ENCODE data around the gene CRK.

The CRK gene

DNA sequence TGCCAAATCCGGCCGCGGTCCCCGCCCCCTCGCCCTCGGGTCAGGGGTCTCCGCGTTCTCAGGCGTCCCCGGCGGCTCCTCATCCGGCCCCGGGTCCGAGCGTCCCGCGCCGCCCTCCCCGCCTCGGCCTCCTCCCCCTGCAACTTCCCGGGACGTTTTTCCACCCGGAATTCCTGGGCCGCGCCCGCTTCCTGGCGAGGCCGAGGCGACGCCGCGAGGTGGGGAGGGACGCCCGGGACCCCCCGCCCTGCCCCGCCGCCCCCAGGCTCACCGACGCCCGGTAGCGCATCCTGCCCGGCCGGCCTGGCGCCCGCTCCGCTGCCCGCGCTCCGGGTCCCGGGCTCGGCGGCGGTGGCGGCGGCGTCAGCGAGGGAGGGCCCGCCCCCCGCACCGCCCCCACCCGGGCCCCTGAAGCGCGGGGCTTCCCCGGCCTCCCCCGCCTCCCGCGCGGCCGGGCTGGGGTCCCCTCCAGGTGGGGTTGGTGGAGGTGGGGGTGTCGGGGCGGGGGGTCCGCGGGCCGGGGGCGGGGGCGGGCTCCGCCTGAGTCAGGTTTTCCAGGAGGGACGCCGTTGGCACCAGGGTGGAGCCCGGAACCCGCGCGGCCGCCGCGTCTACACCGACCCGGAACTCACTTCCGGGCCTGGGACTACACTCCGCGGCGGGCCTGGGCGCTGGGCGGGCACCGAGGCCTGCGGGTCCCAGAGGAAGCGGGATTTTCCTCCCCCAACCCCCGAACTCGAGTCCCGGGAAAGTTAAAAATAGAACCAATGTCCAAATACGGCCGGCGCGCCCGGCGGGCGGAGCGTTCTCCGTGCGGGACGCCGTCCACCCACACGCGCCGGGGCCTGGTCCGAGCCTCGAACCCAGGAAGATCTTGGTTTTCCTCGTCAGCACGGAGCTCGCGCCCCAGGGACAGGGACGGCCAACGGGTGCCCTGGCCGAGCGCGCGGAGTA lies 29.7 kb upstream of the CRK start:
- DNase-seq: peak; percentile 71

DNA sequence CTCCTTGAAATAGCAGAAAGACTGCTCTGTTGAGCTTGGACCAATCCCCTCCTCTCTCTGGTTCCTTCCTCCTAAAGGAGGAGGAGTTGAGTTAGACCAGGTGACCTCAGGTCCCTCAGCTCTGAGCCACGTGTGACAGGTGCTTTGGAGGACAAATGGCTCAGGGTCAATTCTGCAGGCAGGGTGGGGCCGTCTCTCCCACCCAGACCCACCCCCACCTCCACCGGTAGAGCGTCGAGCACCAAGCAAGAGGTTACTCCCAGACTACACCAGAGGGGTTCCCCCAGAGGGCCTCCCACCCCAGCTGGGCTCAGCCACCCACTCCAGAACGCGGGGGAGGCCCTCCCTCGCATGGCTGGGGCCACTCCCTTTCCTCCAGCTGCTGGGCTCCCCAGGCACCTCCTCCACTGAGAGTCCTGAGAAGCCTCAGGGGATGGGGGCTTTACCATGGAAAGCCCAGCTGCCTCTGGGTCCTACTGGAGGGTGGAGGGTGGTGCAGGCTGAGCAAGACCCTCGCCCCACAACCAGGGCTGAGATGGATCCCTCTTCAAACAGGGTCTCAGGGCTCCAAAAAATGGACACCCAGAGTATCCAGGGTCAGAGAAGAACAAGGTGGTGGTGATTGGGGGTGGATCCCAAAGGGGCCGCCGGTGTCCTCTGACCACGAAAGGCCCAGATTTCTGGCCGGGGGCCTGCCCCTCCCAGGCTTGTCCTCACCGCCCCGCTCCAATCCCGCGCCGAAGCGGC lies 28.8 kb upstream of the CRK start:
- peak; percentile 33 for DNase-seq

DNA sequence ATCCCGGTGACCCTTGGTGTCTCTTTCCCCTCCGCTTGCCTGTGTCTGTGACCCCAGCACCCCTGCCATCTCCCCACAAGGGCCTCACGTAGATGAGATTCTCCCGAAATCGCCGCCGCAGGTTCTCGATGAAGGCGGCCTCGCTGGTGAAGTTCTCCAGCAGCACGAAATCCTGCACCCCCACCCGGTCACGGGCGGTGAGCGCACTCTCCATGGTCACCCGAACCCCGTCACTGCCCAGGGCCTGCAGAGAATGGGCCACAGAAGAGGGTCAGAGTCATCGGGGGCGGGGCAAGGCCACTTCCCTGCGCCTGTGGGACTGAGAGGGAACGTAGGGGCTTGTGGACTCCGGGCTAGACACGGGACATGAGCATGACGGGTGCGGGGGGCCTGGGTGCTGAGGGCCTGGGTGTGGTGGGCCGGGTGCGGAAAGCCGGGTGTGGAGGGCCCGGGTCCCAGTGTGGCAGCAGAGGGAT lies 28.1 kb upstream of the CRK start:
- DNase-seq: no peak

DNA sequence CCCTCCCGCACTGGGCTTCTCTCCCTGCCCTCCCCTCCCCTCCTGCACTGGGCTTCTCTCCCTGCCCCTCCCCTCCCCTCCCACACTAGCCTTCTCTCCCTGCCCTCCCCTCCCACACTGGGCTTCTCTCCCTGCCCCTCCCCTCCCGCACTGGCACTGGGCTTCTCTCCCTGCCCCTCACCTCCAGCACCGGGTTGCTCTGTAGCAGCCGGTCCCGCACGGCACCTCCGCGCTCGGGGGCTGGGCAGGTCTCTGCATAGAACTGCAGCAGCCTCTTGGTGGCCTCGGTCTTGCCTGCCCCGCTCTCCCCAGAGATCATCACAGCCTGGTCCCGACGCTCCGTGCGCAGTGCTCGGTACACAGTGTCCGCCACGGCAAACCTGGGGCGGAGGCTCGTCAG lies 26.6 kb upstream of the CRK start:
- no peak for DNase-seq

DNA sequence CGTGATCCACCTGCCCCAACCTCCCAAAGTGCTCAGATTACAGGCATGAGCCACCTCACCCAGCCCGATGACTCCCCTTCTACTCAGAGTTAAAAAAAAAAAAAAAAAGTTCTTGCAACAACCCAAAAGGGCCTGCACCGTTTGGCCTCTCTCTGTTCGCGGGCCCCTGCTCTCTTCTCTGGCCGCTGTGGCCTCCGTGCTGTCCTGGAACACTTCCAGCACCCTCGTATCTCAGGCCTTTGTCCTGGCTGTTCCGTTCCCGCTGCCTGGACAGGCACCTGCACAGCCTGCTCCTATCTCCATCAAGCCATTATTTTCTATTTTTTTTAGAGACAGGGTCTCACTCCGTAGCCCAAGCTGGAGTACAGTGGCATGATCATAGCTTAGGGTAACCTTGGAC lies 25.7 kb upstream of the CRK start:
- no peak for DNase-seq

DNA sequence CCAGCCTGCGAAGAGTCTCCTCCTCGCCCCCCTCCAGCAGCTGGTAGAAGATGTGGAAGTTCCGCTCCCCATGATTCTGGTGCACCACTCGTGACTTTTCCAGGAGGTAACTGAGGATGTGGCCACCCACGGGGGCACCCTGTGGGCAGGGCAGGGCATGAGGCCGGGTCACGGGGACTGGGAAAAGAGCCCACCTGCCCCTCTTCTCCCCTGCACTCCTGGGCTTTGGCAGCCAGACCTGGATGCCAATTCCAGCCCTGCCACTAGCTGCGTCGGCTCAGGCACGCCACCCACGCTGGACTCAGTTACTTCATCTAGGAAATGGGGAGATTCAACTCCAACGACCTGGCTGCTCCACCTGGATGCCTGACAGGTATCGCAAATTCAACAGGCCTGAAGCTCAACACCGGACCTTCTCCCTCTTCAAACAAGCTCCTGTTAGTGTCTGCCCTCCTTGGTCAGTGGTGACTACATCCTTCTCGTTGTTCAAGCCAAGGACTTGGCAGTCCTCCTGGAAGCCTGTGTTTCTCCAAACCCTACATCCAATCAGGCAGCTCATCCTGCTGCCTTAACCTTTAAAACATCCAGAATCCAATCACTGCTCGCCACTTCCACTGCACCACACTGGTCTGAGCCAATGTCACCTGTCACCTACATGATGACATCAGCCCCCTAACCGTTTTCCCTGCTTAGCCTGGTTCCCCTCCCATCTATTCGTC lies 24.9 kb upstream of the CRK start:
- no peak for DNase-seq

DNA sequence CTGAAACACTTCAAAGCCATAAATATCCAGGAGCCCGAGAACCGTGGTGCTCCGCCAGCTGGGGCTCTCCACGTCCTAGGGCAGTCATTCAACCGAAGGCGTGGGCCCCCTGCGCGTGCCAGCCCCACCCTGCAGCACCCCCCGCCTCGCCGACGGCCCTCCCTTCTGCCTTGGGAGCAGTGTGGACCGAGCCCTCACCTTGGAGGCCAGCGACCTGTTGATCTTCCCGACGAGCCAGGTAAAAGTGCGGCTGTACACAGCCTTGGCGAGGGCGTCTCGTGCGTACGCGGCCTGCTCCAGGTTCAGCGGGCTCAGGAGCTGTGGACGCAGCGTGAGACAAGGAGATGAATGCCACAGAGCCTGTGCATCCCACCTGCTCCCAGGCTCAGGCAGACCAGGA lies 22.4 kb upstream of the CRK start:
- no peak for DNase-seq

DNA sequence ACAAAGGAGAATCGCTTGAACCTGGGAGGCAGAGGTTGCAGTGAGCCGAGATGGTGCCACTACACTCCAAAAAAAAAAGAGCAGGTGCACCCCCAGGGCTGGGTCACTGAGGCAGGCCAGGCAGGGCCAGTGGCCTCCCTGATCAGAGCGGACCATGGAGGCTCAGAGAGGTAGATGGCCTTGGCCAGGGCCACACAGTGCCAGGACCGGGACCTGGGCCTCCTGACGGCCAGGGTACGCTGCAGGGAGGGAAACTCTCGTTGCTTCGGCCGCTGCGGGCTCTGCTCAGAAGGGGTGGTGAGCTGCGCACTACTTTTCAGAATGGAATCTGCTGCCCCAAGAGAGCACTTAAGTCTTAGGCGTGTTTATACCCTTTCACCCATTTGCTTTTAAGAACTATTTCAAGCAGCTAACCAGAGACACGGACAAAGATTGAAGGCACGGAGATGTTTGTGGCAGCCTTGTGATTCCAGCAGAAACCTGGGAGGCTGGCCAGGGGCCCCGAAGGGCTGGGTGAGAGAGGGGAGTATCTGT lies 19.4 kb upstream of the CRK start:
- DNase-seq: no peak

DNA sequence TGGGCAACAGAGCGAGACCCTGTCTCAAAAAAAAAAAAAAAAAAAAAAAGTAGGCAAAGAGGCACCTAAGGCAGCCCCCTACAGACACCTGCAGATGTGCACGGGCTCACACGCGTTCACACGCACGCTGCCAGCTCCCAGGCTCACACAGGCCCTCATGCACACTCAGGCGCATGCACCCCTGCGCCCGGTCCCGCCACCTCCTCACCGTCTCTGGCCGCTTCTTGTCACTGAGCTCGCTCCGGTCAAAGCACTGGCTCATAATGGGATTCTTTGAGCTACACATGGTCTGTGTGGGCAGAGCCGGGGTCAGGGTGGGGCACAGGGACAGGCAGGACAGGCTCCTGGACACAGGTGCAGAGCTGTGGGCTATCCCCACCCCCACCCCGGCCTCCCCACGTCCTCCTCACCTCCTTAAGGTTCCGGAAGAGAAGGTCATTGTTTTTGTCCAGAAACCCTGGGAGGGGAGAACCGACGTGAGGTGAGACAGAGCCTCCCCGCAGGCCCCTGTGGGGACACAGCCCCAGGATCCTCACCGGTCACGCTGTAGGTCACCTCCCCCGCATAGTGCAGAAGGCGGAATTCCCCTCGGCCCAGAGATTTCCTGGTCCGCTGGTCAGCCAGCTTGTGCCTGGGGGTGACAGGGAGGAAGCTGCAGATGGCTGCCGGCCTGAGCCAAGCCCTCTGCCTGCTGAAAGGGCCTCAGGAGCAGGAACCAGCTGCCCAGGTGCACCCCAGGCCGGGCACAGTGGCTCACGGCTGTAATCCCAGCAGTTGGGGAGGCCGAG lies 18.6 kb upstream of the CRK start:
- DNase-seq: no peak

DNA sequence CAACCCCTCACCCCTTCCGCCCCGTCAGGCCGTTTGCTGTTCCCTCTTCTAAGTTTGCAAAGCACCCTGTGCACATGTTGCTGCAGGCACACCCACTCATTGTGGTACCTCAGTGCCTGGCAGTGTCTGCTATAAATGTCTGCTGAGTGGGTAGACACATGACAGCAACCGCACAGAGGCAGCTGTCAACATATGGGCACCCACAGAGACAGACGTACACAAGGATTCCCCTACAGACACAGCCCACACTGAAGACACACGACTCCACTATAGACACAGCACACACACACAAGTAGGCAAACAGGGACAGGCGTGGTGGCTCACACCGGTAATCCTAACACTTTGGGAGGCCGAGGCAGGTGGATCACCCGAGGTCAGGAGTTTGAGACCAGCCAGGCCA lies 17.8 kb upstream of the CRK start:
- DNase-seq: no peak

DNA sequence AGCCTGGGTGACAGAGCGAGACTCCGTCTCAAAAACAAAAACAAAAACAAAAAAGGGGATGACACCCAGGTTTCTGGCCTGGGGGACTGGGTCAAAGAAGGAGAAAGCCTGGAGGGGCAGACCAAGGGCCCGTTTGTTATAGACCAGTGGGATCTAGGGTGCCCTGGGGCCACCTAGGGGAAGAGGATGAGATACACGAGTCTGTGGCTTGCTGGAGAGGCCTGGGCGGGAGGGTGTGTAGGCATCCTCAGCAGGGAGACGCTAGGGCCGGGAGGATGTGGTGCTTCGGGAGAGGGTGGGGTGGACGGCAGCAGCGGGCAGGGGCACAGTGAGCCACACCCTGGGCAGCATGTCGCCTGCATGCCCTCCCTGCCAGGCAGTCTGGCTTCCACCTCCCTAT lies 17.1 kb upstream of the CRK start:
- no peak for DNase-seq

DNA sequence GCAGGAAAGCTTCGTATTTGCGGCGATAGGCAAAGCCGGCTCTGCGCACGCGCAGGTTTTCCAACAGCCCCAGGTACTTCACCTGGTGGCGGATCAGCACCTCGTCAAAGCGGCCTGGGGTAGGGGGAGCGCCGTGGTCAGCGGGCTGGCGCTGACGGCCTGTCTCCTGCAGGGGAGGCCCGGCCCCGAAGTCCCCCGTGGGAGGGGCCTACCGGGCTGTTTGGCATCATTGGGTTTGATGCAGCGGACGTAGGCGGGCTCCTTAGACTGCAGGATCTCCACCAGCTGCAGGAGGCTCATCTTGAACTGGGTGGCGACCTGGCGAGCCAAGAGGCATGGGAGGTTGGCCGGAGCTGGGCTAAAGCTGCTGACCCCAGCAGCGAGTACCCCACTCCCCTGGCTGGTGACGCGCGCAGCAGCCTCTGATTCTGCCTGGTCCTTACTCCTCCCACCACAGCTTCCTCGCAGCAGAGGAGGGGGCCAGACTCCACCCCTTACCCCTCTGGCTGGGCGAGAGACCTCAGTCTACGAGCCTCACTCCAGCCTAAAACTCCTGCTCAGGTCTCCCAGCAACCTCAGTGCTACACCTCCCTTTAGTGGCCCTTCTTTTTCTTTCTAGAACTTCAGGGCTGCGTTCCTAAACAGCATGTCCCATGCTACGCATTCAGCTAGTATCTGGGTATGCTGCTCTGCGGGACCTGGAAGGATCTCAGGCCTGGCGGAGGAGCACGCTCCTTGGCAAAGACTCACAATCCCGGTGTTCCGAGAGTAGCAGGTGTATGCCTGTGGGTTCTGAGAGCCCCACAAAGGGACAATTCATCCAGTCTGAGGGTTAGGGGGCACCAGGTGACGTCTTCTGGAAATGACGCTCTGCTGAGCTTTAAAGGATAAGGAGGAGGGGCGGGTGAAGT lies 16.1 kb upstream of the CRK start:
- no peak for DNase-seq

DNA sequence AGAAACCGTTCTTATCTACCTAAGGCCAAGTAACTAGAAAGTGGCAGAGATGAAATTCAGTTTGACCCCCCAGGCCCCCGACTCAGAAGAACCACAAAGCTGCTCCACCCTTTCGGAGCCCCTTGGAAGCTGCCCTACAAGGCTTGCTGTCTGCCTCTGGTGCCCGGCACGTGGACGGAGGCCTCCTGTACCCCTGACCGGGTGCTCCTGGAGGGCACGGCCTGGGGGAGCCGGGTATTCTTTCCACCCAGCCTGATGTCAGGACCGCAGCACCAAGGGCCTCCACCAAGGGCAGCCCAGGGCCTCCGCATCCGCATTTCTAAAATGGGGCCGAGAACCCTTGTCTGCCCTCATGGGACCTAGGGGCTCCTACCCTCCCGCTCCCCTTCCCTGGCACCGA lies 15.5 kb upstream of the CRK start:
- DNase-seq: no peak

DNA sequence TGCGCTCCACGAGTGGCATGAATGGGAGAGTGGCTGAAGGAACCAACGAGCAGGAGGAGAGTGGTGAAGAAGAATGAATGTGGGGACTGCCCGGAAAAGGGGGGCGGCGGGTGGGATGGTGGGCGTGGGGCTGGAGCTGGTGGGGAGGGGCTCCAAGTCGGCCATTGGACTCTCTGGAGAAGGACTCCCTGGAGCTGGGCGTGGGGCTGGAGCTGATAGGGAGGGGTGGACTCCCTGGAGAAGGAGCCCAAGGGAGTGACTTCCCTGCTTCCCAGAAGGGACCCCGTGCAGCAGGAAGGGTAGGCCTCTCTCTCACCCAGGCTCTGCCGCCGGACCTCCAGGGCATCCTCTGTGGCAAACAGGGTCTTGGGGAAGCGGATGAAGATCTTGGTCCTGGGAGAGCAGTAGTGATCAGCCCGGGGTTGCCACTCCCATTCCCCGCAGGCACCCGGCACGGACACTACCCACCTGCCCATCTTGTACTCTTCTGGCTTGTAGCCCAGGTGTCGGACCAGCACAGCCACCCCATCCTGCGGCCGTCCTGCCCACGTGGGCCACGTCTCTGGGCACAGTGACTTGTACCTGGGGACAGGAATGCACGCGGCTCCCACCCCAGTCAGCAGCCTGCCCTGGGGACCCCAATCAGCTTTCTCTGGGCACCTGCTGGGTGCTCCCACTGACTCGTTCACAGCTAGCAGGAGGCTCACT lies 14.9 kb upstream of the CRK start:
- DNase-seq: no peak

DNA sequence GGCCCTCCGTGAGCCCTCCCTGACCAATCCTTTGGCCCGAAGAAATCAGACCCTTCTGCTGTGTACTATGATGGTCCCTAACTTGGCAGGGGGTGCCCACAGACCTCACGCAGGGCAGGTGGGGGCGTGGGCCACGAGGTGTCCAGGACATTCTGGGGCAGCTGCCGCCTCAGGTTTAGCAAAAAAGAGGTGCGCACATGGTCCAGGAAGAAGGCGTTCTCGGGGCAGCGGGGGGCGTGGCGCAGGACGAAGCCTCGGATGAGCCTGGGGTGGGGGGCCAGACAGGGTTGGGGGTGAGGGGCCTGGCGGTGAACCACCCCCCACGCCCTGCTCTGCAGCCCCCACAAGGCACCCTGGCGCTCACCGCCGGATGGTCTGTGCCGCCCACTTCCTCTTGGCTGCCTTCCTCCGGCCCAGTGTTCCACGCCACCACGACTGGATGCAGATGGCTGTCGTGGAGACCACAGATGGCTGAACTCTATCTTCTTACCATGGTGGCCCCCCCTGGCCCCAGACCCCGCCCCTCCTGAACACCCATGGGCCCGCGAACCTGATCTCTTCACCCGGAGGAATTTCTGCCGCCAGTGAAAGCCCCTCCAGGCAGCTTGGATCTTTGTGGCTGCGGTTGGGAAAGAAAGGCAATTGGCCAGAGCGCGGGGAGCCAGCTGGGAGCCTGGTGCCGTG lies 14.2 kb upstream of the CRK start:
- no peak for DNase-seq

DNA sequence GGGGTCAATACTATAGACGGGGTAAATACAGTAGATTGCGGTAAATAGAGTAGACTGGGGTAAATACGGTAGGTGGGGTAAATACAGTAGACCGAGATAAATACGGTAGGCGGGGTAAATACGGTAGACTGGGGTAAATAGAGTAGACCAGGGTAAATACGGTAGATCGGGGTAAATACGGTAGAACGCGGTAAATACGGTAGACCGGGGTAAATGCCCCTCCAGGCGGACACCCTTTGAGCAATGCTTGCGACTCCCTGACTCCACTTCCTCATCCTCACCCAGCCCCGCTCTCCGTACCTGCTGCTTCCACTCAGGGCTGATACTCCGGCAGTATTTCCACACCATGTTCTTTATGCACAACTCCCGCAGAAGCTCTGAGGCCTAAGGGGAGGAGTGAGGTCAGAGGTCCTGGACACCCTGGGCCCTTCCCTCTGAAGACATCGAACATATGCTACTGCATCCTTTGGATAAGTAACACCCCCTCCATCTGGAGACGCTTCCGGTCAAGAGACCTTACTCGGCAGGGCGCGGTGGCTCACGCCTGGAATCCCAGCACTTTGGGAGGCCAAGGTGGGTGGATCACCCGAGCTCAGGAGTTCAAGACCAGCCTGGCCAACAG lies 13.3 kb upstream of the CRK start:
- DNase-seq: no peak

DNA sequence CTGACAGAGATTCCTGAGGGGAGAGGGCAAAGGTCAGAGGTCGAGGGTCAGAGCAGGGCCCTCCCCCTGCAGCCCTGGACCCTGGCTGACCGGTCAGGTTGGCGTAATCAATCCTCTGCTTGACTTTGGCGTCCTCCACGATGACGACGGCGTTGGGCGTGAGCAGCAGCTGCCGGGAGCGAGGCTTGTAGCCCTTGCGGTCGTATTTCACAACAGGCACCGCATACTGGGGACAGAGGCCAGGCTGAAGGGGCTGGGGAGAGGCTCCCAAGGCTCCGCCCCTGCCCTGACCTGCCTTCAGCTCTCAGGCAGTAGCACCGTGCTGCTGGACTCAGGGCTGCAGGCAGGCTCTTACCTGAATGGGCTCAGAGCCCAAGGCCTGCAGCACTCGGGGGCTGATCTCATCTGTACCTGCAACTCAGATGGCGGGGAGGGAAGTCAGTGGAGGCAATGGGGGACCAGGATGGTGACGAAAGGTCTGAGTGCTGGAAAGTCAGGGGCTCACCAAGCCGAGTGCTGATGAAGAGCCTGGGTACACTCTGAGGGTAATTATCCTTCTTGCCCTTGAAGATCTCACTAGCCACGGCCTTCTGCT lies 12.0 kb upstream of the CRK start:
- DNase-seq: no peak

DNA sequence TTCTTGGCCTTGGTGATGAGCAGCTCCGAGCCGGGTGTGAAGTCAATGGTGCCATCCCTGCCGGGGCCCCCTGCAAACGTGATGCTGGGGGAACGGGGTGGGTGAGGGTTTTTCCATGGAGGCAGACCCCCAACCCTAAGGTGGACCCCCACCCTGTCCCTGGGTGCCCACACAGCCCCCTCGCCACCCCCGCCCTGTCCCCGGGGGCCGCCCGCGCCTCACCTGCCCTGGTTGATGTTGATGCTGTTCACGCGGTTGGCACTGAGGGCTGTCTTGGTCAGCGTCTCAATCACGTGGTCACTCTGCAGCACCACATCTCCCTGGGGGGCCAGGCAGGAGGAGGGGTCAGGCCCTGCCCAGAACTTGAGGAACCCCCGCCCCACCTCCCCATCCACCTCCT lies 11.2 kb upstream of the CRK start:
- no peak for DNase-seq

DNA sequence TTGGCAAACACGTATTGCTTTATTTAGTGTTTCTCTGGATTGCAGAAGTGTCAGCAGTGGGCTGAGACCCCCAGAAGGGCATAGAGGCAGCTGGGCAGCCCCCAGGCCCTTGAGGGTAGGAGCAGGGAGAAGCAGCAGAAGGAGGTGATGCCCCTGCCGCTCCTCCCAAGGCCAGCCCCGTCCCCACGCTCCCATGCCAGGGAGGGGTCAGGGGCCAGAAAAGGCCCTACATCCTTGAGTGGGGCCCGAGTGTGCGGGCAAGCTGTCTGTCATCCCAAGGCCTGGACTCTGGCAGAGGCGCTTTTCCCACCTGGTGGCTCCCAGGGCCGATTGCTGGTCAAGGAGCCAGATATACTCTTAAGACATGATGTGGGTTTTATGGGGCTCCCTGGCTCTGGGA lies 8.2 kb upstream of the CRK start:
- DNase-seq: no peak
